Breast epithelium (tissue), 3 donors: ENCODE results near the gene CDK6.

Source experiments
- POLR2A ChIP-seq: fragments of 450-650 bp; IDR thresholded peaks from one replicate; pipeline ENCODE4 v1.6.1; 2016; ENCODE audit warnings: antibody characterized with exemption, mild to moderate bottlenecking, moderate library complexity
- POLR2AphosphoS5 ChIP-seq, 3 donors: sonication (generic); formaldehyde crosslinking; IDR thresholded peaks; one replicate each; pipeline ENCODE4 v1.6.1; 2017; ENCODE audit warnings: antibody characterized with exemption in 3 of 3
- TF ChIP-seq, protein P1 (sequence below), 3 donors: fragments of 450-650 bp; IDR thresholded peaks; one replicate each; pipeline ENCODE4 v1.5.1; 2016 to 2017; ENCODE audit warnings: antibody characterized with exemption in 3 of 3, mild to moderate bottlenecking in 3 of 3, moderate library complexity in 3 of 3

DNA sequence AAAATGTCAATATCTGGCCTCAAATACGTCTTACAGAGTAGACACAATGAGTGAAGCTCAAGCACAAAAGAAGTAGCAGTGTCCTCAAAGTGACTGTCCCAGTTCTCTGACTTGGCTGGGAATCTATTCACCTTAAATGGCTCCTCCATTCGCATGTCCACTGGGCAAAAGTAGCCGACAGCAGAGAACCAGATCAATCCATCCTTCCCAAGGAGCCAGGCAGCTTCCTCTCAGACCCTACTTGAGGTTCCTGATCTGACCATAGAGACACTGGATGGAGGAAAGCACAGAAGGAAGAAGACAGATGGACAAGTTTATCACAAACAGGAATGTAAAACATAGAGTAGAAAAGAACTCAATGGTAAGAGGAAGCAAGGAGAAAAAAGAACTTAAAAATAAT, 53.5 kb downstream of the CDK6 start:
- TF ChIP-seq, protein P1, sequence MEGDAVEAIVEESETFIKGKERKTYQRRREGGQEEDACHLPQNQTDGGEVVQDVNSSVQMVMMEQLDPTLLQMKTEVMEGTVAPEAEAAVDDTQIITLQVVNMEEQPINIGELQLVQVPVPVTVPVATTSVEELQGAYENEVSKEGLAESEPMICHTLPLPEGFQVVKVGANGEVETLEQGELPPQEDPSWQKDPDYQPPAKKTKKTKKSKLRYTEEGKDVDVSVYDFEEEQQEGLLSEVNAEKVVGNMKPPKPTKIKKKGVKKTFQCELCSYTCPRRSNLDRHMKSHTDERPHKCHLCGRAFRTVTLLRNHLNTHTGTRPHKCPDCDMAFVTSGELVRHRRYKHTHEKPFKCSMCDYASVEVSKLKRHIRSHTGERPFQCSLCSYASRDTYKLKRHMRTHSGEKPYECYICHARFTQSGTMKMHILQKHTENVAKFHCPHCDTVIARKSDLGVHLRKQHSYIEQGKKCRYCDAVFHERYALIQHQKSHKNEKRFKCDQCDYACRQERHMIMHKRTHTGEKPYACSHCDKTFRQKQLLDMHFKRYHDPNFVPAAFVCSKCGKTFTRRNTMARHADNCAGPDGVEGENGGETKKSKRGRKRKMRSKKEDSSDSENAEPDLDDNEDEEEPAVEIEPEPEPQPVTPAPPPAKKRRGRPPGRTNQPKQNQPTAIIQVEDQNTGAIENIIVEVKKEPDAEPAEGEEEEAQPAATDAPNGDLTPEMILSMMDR (IDR thresholded peaks at IDR 0.05): no peak
- TF ChIP-seq POLR2A (no peak), POLR2AphosphoS5 (IDR thresholded peaks at IDR 0.05) (no peak)
